IMR-90 (cell line): ENCODE results near the gene MACROD1. TPM values are rescaled to one million over a fixed set of nuclear protein-coding genes. Genes with fewer than 3 reads are reported as not detected.

Source experiments
- ATAC-seq: fragments of 200-7000 bp; cut with Tn5 transposase; 2 replicates; pipeline ENCODE4 v1.9.1; 2020; ENCODE audit warnings: low read depth, mild to moderate bottlenecking, moderate library complexity
- BruUV-seq: library from RNA; stranded (reverse); fragments of 400-500 nt; replicated peaks from 2 replicates; lab custom pipeline; 2021; lab: Mats Ljungman, UMichigan
- CTCF ChIA-PET: fragments of 300-600 bp; formaldehyde crosslinking; extraction: SDS; loops from one replicate; lab custom pipeline; 2021; ENCODE audit warnings: antibody characterized with exemption; lab: Yijun Ruan, JAX
- POLR2A ChIA-PET: fragments of 300-600 bp; sonication (Branson Sonifier 250); formaldehyde crosslinking; loops from one replicate; lab custom pipeline; 2022; ENCODE audit warnings: antibody characterized with exemption; ENCODE audit not compliant: unreplicated experiment; lab: Charles Lee
- DNase-seq: peaks from one replicate; pipeline ENCODE4 v3.0.0; 2013
- H2AFZ ChIP-seq: replicated peaks from 2 replicates; pipeline ENCODE3; 2013; ENCODE audit warnings: low read length, mild to moderate bottlenecking; ENCODE audit not compliant: poor library complexity
- H2AK5ac ChIP-seq: 2 replicates; pipeline ENCODE4 v1.6.1; 2013; ENCODE audit warnings: low read depth, low read length, inconsistent platforms
- H2AK9ac ChIP-seq: replicated peaks from 2 replicates; pipeline ENCODE3; 2013; ENCODE audit warnings: mild to moderate bottlenecking, low read depth, low read length, moderate library complexity; ENCODE audit not compliant: poor library complexity
- H2BK120ac ChIP-seq: 2 replicates; pipeline ENCODE4 v1.6.1; 2013; ENCODE audit warnings: low read depth, low read length, inconsistent platforms
- H2BK15ac ChIP-seq: 3 replicates; pipeline ENCODE4 v1.6.1; 2013; ENCODE audit warnings: low read depth, low read length, inconsistent platforms
- H2BK20ac ChIP-seq: 2 replicates; pipeline ENCODE4 v1.6.1; 2013; ENCODE audit warnings: low read depth, mild to moderate bottlenecking, inconsistent platforms, low read length, moderate library complexity
- H2BK5ac ChIP-seq: 2 replicates; pipeline ENCODE4 v1.6.1; 2013; ENCODE audit warnings: mild to moderate bottlenecking, low read depth, low read length, inconsistent platforms; ENCODE audit not compliant: poor library complexity, severe bottlenecking
- H3K14ac ChIP-seq: replicated peaks from 2 replicates; pipeline ENCODE4 v1.6.1; 2013; ENCODE audit warnings: low read depth, low read length, inconsistent platforms
- H3K18ac ChIP-seq: 2 replicates; pipeline ENCODE4 v1.6.1; 2013; ENCODE audit warnings: low read depth, low read length, control low read depth
- H3K23ac ChIP-seq: 2 replicates; pipeline ENCODE4 v1.6.1; 2013; ENCODE audit warnings: low read depth, low read length, inconsistent platforms
- H3K27ac ChIP-seq: 2 replicates; pipeline ENCODE4 v1.5.1; 2013; ENCODE audit warnings: mild to moderate bottlenecking, control low read depth, low read length; ENCODE audit not compliant: insufficient read depth
- H3K27me3 ChIP-seq: 2 replicates; pipeline ENCODE4 v1.6.1; 2013; ENCODE audit warnings: low read length; ENCODE audit not compliant: control insufficient read depth, insufficient read depth
- H3K36me3 ChIP-seq: 2 replicates; pipeline ENCODE4 v1.6.1; 2013; ENCODE audit warnings: low read length, mixed read lengths; ENCODE audit not compliant: control insufficient read depth, insufficient read depth
- H3K4ac ChIP-seq: 2 replicates; pipeline ENCODE4 v1.6.1; 2013; ENCODE audit warnings: low read depth, low read length, inconsistent platforms
- H3K4me1 ChIP-seq: 2 replicates; pipeline ENCODE4 v1.6.1; 2013; ENCODE audit warnings: low read length, mixed read lengths; ENCODE audit not compliant: control insufficient read depth, insufficient read depth
- H3K4me2 ChIP-seq: 2 replicates; pipeline ENCODE4 v1.6.1; 2013; ENCODE audit warnings: low read depth, mild to moderate bottlenecking, control low read depth, low read length, moderate library complexity
- H3K4me3 ChIP-seq: 2 replicates; pipeline ENCODE4 v1.5.1; 2013; ENCODE audit warnings: low read depth, mild to moderate bottlenecking, control low read depth, low read length, moderate library complexity; ENCODE audit not compliant: insufficient read depth
- H3K56ac ChIP-seq: 2 replicates; pipeline ENCODE4 v1.6.1; 2013; ENCODE audit warnings: low read length, inconsistent platforms; ENCODE audit not compliant: insufficient read depth; ENCODE audit errors: extremely low read depth
- H3K79me1 ChIP-seq, 2 experiments: 2 replicates each; pipeline ENCODE4 v1.6.1; 2013; ENCODE audit warnings: low read length in 2 of 2, inconsistent platforms in 1 of 2, low read depth in 1 of 2
- H3K9ac ChIP-seq: 2 replicates; pipeline ENCODE4 v1.6.1; 2013; ENCODE audit warnings: low read depth, low read length, control low read depth
- H3K9me1 ChIP-seq: 2 replicates; pipeline ENCODE4 v1.6.1; 2013; ENCODE audit warnings: low read length, inconsistent platforms; ENCODE audit not compliant: insufficient read depth
- H3K9me3 ChIP-seq: 2 replicates; pipeline ENCODE4 v1.6.1; 2013; ENCODE audit warnings: low read length; ENCODE audit not compliant: control insufficient read depth, insufficient read depth
- H4K20me1 ChIP-seq: 2 replicates; pipeline ENCODE4 v1.6.1; 2013; ENCODE audit warnings: low read length, inconsistent platforms; ENCODE audit not compliant: insufficient read depth
- H4K5ac ChIP-seq: 2 replicates; pipeline ENCODE4 v1.6.1; 2013; ENCODE audit warnings: mild to moderate bottlenecking, low read depth, low read length, control low read depth
- H4K8ac ChIP-seq, 2 experiments: 2 replicates each; pipeline ENCODE4 v1.6.1; 2013; ENCODE audit warnings: low read depth in 2 of 2, low read length in 2 of 2, control low read depth in 1 of 2, inconsistent platforms in 1 of 2
- H4K91ac ChIP-seq: 2 replicates; pipeline ENCODE4 v1.6.1; 2013; ENCODE audit warnings: low read depth, low read length, inconsistent platforms; ENCODE audit not compliant: insufficient read depth
- CHD1 ChIP-seq: IDR thresholded peaks from 2 replicates; pipeline ENCODE4 v1.6.1; 2012; ENCODE audit warnings: low read depth, low read length, improper control_type of control experiment
- MXI1 ChIP-seq: IDR thresholded peaks from 2 replicates; pipeline ENCODE4 v1.6.1; 2012; ENCODE audit warnings: low read depth, mild to moderate bottlenecking, low read length, moderate library complexity, borderline replicate concordance
- WGBS, 2 experiments: methylation state at CpG; one replicate each; pipeline versions ENCODE4 v1.1.5 to v1.1.7; 2013; ENCODE audit warnings: missing lambda C conversion rate in 2 of 2; ENCODE audit not compliant: insufficient read length in 1 of 2; ENCODE audit errors: extremely low coverage in 2 of 2; 5-methylcytosine and 5-hydroxymethylcytosine counted together
- dilution Hi-C: fragments of 300-500 bp; cut with HindIII; formaldehyde crosslinking; loops from one replicate; pipeline ENCODE4 v1.14.3; 2018; ENCODE audit warnings: low sequenced_read_pairs; ENCODE audit not compliant: unreplicated experiment
- in situ Hi-C: fragments of 300-500 bp; cut with MboI; formaldehyde crosslinking; loops from 3 replicates; pipeline ENCODE4 v1.14.3; 2019; ENCODE audit warnings: low sequenced_read_pairs, inconsistent platforms, mixed read lengths
- intact Hi-C: fragments of 100-400 bp; cut with micrococcal nuclease; formaldehyde crosslinking; loops from 2 replicates; pipeline ENCODE4 v1.10.0; 2022
- polyA plus RNA-seq, 3 experiments: library from polyadenylated mRNA; depleted of rRNA; stranded (reverse); fragments of >200 nt; gene quantifications; 2 replicates each; pipeline ENCODE4 v1.2.3, GENCODE V29; 2012; ENCODE audit warnings: low replicate concordance in 1 of 3
- total RNA-seq: library from RNA; depleted of rRNA; stranded (reverse); fragments of >200 nt; gene quantifications from 2 replicates; pipeline ENCODE4 v1.2.3, GENCODE V29; 2012

Gene MACROD1
- total and polyA plus RNA-seq, 2 of the 4 experiments (the other 2 are of a cell fraction): 2.5 to 9.3 TPM

DNA sequence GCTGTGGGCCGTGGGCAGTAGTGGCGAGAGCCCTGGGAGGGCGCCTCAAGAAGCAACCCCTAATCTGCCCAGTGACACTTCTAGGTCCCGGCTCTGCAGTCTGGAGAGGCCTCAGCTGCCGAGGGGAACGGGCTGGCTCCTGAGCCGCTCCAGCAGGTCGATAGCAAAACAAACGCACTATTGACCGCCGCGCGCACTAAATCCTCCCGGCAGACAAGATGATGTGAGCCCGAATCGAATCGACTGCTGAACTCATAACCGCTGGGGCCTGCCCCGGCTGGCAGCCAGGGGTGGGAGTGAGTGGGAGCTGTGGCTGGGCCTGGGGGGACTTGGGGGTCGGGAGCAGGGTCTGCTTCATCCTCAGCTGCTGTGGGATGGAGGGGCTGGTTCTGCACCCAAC is 94.1 kb downstream of the MACROD1 start:
- H4K91ac ChIP-seq: no peak overlapping the region
- H4K8ac ChIP-seq: no peak overlapping the region
- H3K27me3 ChIP-seq: peaks cover 5% of the 10 kb centered on the region; the same call in 1 of the 2 replicates
- dilution Hi-C loops: no loop called here
- 100% methylated on average over 1 of the region's 20 CpGs; no CpG with 5 or more reads in 1 of the 2 experiments for WGBS, 2 experiments
- no peak overlapping the region for H2BK20ac ChIP-seq
- ATAC-seq (no peak), DNase-seq (no peak)
- intact Hi-C loops: no loop called here
- POLR2A ChIA-PET: no interaction called here
- H2BK5ac ChIP-seq: no peak overlapping the region
- H3K4me3 ChIP-seq: no peak overlapping the region
- no peaks in the 10 kb centered on the region for H3K4me1 ChIP-seq
- CTCF ChIA-PET: no interaction called here
- H2AK9ac ChIP-seq: no peak overlapping the region
- no peak overlapping the region for H3K14ac ChIP-seq
- H4K5ac ChIP-seq: no peak overlapping the region
- H3K4me2 ChIP-seq: no peak overlapping the region
- H2AFZ ChIP-seq: no peak overlapping the region
- no peak for TF ChIP-seq MXI1
- no peak for TF ChIP-seq CHD1
- H3K9ac ChIP-seq: no peak overlapping the region
- no TSS peak for BruUV-seq
- in situ Hi-C loops: no loop called here
- no peaks in the 10 kb centered on the region for H3K9me3 ChIP-seq
- H4K20me1 ChIP-seq: peaks cover 12% of the 10 kb centered on the region
- H3K27ac ChIP-seq: no peak overlapping the region
- no peak overlapping the region for H2BK120ac ChIP-seq
- H3K56ac ChIP-seq: no peak overlapping the region
- no peak overlapping the region for H2AK5ac ChIP-seq
- no peak overlapping the region for H3K4ac ChIP-seq
- H3K79me1 ChIP-seq: no peaks in the 10 kb centered on the region
- H3K18ac ChIP-seq: no peak overlapping the region
- H3K9me1 ChIP-seq: 0 out of 2 replicates have a peak, but pooled peaks cover 3% of the 10 kb centered on the region
- H2BK15ac ChIP-seq: no peak overlapping the region
- no peaks in the 10 kb centered on the region for H3K36me3 ChIP-seq
- no peak overlapping the region for H3K23ac ChIP-seq
